ENCODE data around the gene PGAP3. TPM values are rescaled to one million over a fixed set of nuclear protein-coding genes. Genes with fewer than 3 reads are reported as not detected.
"Not testable (repeated sequence)": the region's sequence is repeated elsewhere in the genome, so short reads cannot be mapped to it uniquely, and the experiment has no call there.

PGAP3 gene
- total RNA-seq, 2 experiments from 2014 or later = 11.8 to 11.9 TPM

DNA sequence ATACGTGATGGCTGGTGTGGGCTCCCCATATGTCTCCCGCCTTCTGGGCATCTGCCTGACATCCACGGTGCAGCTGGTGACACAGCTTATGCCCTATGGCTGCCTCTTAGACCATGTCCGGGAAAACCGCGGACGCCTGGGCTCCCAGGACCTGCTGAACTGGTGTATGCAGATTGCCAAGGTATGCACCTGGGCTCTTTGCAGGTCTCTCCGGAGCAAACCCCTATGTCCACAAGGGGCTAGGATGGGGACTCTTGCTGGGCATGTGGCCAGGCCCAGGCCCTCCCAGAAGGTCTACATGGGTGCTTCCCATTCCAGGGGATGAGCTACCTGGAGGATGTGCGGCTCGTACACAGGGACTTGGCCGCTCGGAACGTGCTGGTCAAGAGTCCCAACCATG lies 36.9 kb upstream of the PGAP3 start:
- Mint-ChIP-seq H3K4me1 (ENCODE audit: low read depth) (peaks cover 12% of the 10 kb centered on the region), H3K36me3 (ENCODE audit: low read depth) (peaks cover 6% of the 10 kb centered on the region), H3K27me3 (ENCODE audit: low read depth) (no peaks in the 10 kb centered on the region), H3K27ac (no peak overlapping the region), H3K4me3 (no peak overlapping the region), H3K9me3 (no peaks in the 10 kb centered on the region)
- intact Hi-C loops (cut with micrococcal nuclease) = no loop called here
- CTCF ChIA-PET = no interaction called here
- DNase-seq = no peak

DNA sequence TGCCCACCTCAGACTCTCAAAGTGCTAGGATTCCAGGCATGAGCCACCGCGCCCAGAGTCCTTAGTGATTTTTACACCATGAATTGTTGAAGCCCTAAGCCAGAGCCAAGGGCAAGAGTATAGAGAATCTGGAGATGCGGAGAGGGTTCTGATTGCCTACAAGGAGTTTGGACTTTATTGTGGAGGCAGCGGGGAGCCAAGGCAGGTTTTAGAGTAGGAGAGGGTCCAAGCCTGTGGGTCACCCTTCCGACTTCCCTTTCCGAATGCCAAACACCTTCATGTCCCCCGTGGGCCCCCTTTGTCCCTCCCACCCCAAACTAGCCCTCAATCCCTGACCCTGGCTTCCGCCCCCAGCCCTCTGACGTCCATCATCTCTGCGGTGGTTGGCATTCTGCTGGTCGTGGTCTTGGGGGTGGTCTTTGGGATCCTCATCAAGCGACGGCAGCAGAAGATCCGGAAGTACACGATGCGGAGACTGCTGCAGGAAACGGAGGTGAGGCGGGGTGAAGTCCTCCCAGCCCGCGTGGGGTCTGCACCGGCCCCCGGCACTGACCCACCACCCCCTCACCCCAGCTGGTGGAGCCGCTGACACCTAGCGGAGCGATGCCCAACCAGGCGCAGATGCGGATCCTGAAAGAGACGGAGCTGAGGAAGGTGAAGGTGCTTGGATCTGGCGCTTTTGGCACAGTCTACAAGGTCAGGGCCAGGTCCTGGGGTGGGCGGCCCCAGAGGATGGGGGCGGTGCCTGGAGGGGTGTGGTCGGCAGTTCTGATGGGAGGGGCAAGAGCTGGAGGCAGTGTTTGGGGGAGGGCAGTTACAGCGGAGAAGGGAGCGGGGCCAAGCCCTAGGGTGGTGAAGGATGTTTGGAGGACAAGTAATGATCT lies 35.4 kb upstream of the PGAP3 start:
- no peak for DNase-seq
- H3K4me1 Mint-ChIP-seq (ENCODE audit: low read depth) = no peaks in the 10 kb centered on the region

DNA sequence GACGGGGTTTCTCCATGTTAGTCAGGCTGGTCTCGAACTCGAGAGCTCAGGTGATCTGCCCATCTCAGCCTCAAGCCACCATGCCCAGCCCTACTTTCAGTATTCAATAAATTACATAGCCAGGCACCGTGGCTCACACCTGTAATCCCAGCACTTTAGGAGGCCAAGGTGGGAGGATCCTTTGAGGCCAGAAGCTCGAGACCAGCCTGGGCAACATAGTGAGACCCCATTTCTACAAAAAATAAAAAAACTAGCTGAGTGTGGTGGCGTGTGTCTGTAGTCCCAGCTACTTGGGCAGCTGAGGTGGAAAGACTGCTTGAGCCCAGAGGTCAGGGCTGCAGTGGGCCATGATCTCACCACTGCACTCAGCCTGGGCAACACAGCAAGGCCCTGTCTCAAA lies 34.2 kb upstream of the PGAP3 start:
- H3K27me3 Mint-ChIP-seq (ENCODE audit: low read depth) = no peaks in the 10 kb centered on the region
- CTCF ChIA-PET = interaction anchor here (0.8 kb wide), 1 partner anchor 8 kb away, joined by 3 read pairs; the partner anchor contains the start of gene MIEN1
- H3K27ac Mint-ChIP-seq = no peak overlapping the region
- no peaks in the 10 kb centered on the region for H3K9me3 Mint-ChIP-seq
- H3K4me1 Mint-ChIP-seq (ENCODE audit: low read depth) = no peaks in the 10 kb centered on the region
- DNase-seq = no peak
- H3K36me3 Mint-ChIP-seq (ENCODE audit: low read depth) = peaks cover 2% of the 10 kb centered on the region
- intact Hi-C loops (cut with micrococcal nuclease) = no loop called here
- no peak overlapping the region for H3K4me3 Mint-ChIP-seq

More for the DNA sequence above, 35.4 kb upstream of the PGAP3 start:
- Mint-ChIP-seq H3K27ac (no peak overlapping the region), H3K4me3 (no peak overlapping the region), H3K36me3 (ENCODE audit: low read depth) (peaks cover 2% of the 10 kb centered on the region), H3K9me3 (no peaks in the 10 kb centered on the region), H3K27me3 (ENCODE audit: low read depth) (no peaks in the 10 kb centered on the region)
- CTCF ChIA-PET = no interaction called here
- intact Hi-C loops (cut with micrococcal nuclease) = no loop called here

DNA sequence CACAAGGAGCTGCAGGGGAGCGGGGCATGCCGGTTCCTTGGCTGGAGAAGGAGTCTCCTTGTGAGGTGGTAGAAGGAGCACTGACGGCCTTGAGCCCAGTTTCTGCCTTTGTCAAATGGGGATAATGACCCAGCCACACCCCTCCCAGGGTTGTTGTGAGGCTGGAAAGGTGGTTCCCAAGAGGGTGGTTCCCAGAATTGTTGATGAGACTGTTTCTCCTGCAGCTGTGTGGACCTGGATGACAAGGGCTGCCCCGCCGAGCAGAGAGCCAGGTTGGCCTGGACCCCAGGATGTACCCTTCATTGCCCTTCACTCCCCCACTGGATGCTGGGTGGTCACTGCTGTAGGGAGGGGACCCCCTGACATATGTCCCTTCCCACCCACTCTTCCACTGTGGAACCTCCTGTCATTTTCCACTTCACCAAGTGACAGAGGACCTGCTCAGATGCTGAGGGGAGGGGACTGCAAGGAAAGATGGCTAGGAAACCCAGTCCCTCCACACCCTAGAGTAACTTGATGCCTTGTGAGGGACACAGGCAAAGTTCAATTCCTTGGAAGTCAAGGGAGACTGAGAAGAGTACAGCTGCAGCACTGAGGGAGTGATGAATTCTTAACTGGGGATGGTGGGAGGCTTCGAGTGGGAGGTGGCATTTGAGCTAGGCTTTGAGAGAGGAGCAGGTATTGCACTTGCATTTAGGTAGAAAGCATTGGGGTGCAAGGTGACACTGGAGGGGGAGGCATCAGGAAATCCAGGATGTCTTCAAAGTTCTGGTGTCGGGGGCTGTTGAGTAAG lies 31.9 kb upstream of the PGAP3 start:
- H3K27me3 Mint-ChIP-seq (ENCODE audit: low read depth) = no peaks in the 10 kb centered on the region
- intact Hi-C loops (cut with micrococcal nuclease) = no loop called here
- no peaks in the 10 kb centered on the region for H3K4me1 Mint-ChIP-seq (ENCODE audit: low read depth)
- H3K4me3 Mint-ChIP-seq = no peak overlapping the region
- no peaks in the 10 kb centered on the region for H3K36me3 Mint-ChIP-seq (ENCODE audit: low read depth)
- no peaks in the 10 kb centered on the region for H3K9me3 Mint-ChIP-seq
- no peak for DNase-seq
- H3K27ac Mint-ChIP-seq = no peak overlapping the region
- CTCF ChIA-PET = interaction anchor here (0.6 to 1.3 kb wide), 2 partner anchors 10 to 97 kb away, joined by 3 to 4 read pairs; no protein-coding TSS in a partner anchor

DNA sequence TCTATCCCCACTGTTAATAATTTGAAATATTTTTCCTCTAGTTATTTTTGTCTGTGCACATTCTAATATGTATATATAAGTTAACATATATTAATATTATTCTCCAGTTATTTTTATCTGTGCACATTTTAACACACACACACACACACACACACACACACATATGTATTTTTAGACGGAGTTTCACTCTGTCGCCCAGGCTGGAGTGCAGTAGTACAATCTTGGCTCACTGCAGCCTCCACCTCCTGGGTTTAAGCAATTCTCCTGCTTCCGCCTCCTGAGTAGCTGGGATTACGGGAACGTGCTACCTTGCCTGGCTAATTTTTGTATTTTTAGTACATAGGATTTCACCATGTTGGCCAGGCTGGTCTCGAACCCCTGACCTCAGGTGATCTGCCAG lies 29.8 kb upstream of the PGAP3 start:
- intact Hi-C loops (cut with micrococcal nuclease) = no loop called here
- Mint-ChIP-seq H3K4me3 (no peak overlapping the region), H3K27ac (no peak overlapping the region), H3K36me3 (ENCODE audit: low read depth) (no peaks in the 10 kb centered on the region), H3K27me3 (ENCODE audit: low read depth) (no peaks in the 10 kb centered on the region), H3K4me1 (ENCODE audit: low read depth) (no peaks in the 10 kb centered on the region), H3K9me3 (no peaks in the 10 kb centered on the region)
- CTCF ChIA-PET = no interaction called here
- no peak for DNase-seq

DNA sequence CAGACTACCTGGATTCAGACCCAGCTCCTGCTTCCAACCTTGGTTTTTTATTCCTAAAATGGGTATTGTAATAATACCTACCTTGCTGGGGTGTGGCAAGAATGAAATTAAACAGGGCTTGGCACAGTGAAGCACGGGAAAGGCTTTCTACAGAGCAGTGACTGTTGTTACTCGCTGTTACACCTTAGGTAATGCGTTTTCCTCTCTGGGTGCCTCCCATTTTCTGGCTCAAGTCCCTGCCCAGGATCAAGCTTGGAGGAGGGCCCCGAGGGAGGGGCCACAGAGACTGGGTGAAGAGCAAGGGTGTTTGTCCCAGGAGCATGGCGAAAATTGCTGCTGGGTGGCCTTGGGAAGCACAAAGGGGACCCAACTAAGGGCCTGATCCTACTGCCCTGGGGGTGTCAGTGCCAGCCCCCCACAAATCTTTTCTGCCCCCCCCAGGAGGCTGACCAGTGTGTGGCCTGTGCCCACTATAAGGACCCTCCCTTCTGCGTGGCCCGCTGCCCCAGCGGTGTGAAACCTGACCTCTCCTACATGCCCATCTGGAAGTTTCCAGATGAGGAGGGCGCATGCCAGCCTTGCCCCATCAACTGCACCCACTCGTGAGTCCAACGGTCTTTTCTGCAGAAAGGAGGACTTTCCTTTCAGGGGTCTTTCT lies 29.2 kb upstream of the PGAP3 start:
- Mint-ChIP-seq H3K27ac (no peak overlapping the region), H3K27me3 (ENCODE audit: low read depth) (no peaks in the 10 kb centered on the region)
- CTCF ChIA-PET = interaction anchor here (2.1 kb wide), 1 partner anchor 13 kb away, joined by 6 read pairs; the partner anchor contains the start of gene MIEN1

DNA sequence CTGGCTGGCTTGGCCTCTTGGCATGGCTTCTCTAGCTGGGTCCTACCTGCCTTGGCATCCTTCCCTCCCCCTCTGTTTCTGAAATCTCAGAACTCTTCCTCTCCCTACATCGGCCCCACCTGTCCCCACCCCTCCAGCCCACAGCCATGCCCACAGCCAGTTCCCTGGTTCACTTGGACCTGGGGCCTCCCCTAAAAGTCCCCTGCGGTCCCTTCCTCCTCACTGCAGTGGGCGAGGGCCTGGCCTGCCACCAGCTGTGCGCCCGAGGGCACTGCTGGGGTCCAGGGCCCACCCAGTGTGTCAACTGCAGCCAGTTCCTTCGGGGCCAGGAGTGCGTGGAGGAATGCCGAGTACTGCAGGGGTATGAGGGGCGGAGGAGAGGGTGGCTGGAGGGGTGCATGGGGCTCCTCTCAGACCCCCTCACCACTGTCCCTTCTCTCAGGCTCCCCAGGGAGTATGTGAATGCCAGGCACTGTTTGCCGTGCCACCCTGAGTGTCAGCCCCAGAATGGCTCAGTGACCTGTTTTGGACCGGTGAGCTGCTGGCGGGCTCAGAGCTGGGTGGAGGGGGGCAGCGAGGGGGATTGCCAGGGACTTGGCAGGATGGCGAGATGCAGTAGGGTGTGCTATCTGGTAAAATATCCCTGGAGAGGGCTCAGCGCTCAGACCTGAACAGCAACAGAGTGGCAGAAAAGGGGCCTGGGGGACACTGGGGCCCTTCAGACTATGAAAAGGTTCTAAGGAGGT lies 28.4 kb upstream of the PGAP3 start:
- intact Hi-C loops (cut with micrococcal nuclease) = no loop called here
- Mint-ChIP-seq H3K27ac (no peak overlapping the region), H3K4me3 (no peak overlapping the region), H3K27me3 (ENCODE audit: low read depth) (no peaks in the 10 kb centered on the region), H3K4me1 (ENCODE audit: low read depth) (no peaks in the 10 kb centered on the region), H3K36me3 (ENCODE audit: low read depth) (no peaks in the 10 kb centered on the region), H3K9me3 (no peaks in the 10 kb centered on the region)
- CTCF ChIA-PET = interaction anchor here (2.1 kb wide), 1 partner anchor 14 kb away, joined by 6 read pairs; the partner anchor contains the start of gene MIEN1
- no peak for DNase-seq

More for the DNA sequence above, 29.2 kb upstream of the PGAP3 start:
- intact Hi-C loops (cut with micrococcal nuclease) = no loop called here
- no peak for DNase-seq
- no peak overlapping the region for H3K4me3 Mint-ChIP-seq
- H3K4me1 Mint-ChIP-seq (ENCODE audit: low read depth) = no peaks in the 10 kb centered on the region
- H3K36me3 Mint-ChIP-seq (ENCODE audit: low read depth) = no peaks in the 10 kb centered on the region
- H3K9me3 Mint-ChIP-seq = no peaks in the 10 kb centered on the region

DNA sequence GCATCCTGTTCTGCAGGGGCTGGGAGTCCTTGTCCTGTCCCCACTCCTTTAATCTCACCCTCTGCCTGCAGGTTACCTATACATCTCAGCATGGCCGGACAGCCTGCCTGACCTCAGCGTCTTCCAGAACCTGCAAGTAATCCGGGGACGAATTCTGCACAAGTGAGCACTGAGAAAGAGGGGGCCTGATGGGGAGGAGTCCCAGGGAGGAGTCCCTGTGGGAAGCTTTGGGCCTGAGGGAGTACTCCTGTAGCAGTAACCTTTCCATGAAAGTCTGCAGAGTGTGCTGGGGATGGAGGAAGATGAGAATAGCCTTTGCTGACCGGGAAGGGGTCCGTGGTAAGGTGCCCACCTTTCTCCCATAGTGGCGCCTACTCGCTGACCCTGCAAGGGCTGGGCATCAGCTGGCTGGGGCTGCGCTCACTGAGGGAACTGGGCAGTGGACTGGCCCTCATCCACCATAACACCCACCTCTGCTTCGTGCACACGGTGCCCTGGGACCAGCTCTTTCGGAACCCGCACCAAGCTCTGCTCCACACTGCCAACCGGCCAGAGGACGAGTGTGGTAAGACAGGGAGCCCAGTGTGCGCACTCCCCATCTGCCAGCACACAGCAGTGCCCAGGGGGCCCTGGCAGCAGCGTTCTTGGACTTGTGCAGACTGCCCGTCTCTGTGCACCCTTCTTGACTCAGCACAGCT lies 27.7 kb upstream of the PGAP3 start:
- no peaks in the 10 kb centered on the region for H3K4me1 Mint-ChIP-seq (ENCODE audit: low read depth)

DNA sequence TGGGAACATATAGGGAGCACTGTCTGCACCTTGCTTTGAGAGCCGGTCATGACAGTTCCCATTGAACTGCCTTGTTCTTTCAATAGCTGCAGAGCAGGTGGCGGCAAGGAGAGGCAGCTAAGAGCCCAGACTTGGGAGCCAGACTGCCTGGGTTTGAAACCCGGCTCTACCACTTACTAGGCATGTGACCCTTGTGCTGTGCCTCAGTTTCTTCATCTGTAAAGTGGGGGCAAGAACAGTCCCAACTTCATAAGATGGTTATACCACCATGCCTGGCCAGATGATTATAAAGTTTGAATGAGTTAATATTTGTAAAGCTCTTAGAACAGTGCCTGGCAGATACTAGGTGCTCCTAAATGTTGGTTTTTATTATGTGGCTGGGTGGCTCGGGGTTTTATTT lies 26.4 kb upstream of the PGAP3 start:
- no peak overlapping the region for H3K4me3 Mint-ChIP-seq
- CTCF ChIA-PET = no interaction called here
- H3K36me3 Mint-ChIP-seq (ENCODE audit: low read depth) = no peaks in the 10 kb centered on the region
- H3K9me3 Mint-ChIP-seq = no peaks in the 10 kb centered on the region
- H3K4me1 Mint-ChIP-seq (ENCODE audit: low read depth) = no peaks in the 10 kb centered on the region
- no peaks in the 10 kb centered on the region for H3K27me3 Mint-ChIP-seq (ENCODE audit: low read depth)
- no peak overlapping the region for H3K27ac Mint-ChIP-seq
- DNase-seq = no peak
- intact Hi-C loops (cut with micrococcal nuclease) = no loop called here

More for the DNA sequence above, 27.7 kb upstream of the PGAP3 start:
- no peaks in the 10 kb centered on the region for H3K9me3 Mint-ChIP-seq
- intact Hi-C loops (cut with micrococcal nuclease) = no loop called here
- no peaks in the 10 kb centered on the region for H3K36me3 Mint-ChIP-seq (ENCODE audit: low read depth)
- no peaks in the 10 kb centered on the region for H3K27me3 Mint-ChIP-seq (ENCODE audit: low read depth)
- CTCF ChIA-PET = interaction anchor here (0.7 to 2.1 kb wide), 3 partner anchors 14 to 44 kb away, joined by 3 to 6 read pairs (median 3); partner anchors contain the start of gene MIEN1
- H3K27ac Mint-ChIP-seq = no peak overlapping the region
- no peak overlapping the region for H3K4me3 Mint-ChIP-seq
- no peak for DNase-seq

DNA sequence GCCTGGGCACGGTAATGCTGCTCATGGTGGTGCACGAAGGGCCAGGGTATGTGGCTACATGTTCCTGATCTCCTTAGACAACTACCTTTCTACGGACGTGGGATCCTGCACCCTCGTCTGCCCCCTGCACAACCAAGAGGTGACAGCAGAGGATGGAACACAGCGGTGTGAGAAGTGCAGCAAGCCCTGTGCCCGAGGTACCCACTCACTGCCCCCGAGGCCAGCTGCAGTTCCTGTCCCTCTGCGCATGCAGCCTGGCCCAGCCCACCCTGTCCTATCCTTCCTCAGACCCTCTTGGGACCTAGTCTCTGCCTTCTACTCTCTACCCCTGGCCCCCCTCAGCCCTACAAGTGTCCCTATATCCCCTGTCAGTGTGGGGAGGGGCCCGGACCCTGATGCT lies 24.0 kb upstream of the PGAP3 start:
- no peaks in the 10 kb centered on the region for H3K9me3 Mint-ChIP-seq
- H3K36me3 Mint-ChIP-seq (ENCODE audit: low read depth) = no peaks in the 10 kb centered on the region
- no peaks in the 10 kb centered on the region for H3K27me3 Mint-ChIP-seq (ENCODE audit: low read depth)
- peaks cover 8% of the 10 kb centered on the region for H3K4me1 Mint-ChIP-seq (ENCODE audit: low read depth)
- H3K4me3 Mint-ChIP-seq = no peak overlapping the region
- intact Hi-C loops (cut with micrococcal nuclease) = no loop called here
- CTCF ChIA-PET = no interaction called here
- H3K27ac Mint-ChIP-seq = no peak overlapping the region
- no peak for DNase-seq

DNA sequence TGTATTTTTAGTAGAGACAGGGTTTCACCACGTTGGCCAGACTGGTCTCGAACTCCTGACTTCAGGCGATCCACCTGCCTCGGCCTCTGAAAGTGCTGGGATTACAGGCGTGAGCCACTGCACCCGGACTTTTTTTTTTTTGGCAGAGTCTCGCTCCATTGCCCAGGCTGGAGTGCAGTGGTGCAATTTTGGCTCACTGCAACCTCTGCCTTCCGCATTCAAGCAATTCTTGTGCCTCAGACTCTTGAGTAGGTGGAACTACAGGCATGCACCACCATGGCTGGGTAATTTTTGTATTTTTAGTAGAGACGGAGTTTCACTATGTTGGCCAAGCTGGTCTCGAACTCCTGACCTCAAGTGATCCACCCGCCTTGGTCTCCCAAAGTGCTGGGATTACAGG lies 23.2 kb upstream of the PGAP3 start:
- not testable (repeated sequence) for H3K4me3 Mint-ChIP-seq, H3K9me3 Mint-ChIP-seq
- CTCF ChIA-PET = interaction anchor here (0.6 to 1.1 kb wide), 3 partner anchors 77 to 333 kb away, joined by 3 to 7 read pairs (median 3); no protein-coding TSS in a partner anchor

More for the DNA sequence above, 23.2 kb upstream of the PGAP3 start:
- H3K27ac Mint-ChIP-seq; H3K27me3 Mint-ChIP-seq (ENCODE audit: low read depth); H3K36me3 Mint-ChIP-seq (ENCODE audit: low read depth); DNase-seq; intact Hi-C loops (cut with micrococcal nuclease): not testable (repeated sequence)
- peaks cover 10% of the 10 kb centered on the region for H3K4me1 Mint-ChIP-seq (ENCODE audit: low read depth)
